Gastrocnemius medialis (tissue), 4 donors: ENCODE measurements around the gene FAM98A.

Source experiments
- CTCF ChIP-seq, 5 experiments: fragments of 450-650 bp in 3 of 5; fragments of 200-600 bp in 2 of 5; sonication (generic) in 2 of 5; IDR thresholded peaks in 4 of 5; conservative IDR thresholded peaks in 1 of 5; 1 replicate in 4 of 5; 2 replicates in 1 of 5; pipeline ENCODE4 v1.5.1; 2016 to 2019; ENCODE audit warnings: antibody characterized with exemption in 5 of 5, mild to moderate bottlenecking in 3 of 5, moderate library complexity in 3 of 5
- POLR2A ChIP-seq, 2 donors: fragments of 450-650 bp; IDR thresholded peaks; one replicate each; pipeline ENCODE4 v1.6.1; 2017; ENCODE audit warnings: antibody characterized with exemption in 2 of 2, mild to moderate bottlenecking in 2 of 2, moderate library complexity in 2 of 2

- TF ChIP-seq CTCF (IDR thresholded peaks at IDR 0.05 in 4 of 5, conservative IDR thresholded peaks at IDR 0.05 in 1 of 5) (no peak), POLR2A (IDR thresholded peaks at IDR 0.05) (no peak)
Measured at GRCh38 chr2:33606100-33606499, 7.0 kb upstream of the FAM98A start.
